DMS79 treated with DMSO at 0.1 percent for 48 hours (cell line): ENCODE data around the gene KRABD2.
"Not testable (repeated sequence)": the region's sequence is repeated elsewhere in the genome, so short reads cannot be mapped to it uniquely, and the experiment has no call there.

Experiments used
- DNase-seq: peaks from one replicate; lab custom pipeline; 2025; lab: John Stamatoyannopoulos, UW

The KRABD2 gene

GRCh38 chr17:8360751-8361150 is 15.8 kb downstream of the KRABD2 start:
- DNase-seq, result no peak

GRCh38 chr17:8360260-8360659 is 16.2 kb downstream of the KRABD2 start:
- DNase-seq, result no peak

- no peak for DNase-seq
Measured at GRCh38 chr17:8359769-8360168, 16.7 kb downstream of the KRABD2 start.

DNA sequence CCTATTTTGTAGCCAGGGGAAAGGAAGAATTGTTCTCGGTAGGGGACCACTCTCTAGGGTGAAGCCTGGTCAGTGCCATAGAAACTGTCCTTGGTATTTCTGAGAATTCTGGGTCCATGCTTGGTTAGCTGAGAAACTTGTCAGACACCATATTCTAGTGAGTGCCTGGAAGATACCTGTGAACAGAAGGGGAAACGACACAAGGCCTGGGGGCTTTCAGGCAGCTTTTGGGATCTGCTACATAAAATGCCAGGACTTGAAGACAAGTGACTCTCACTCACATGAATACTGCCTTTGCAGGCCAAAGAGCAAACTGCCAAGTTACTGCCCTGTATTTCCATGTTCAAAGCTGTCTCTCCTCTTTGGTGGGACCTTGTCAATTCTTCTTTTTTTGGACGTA is 18.6 kb downstream of the KRABD2 start:
- DNase-seq, result no peak

GRCh38 chr17:8354236-8354635 is 22.3 kb downstream of the KRABD2 start:
- no peak for DNase-seq

GRCh38 chr17:8353736-8354135 is 22.8 kb downstream of the KRABD2 start:
- no peak for DNase-seq

- no peak for DNase-seq
Measured at GRCh38 chr17:8350339-8350738, 26.2 kb downstream of the KRABD2 start.

DNA sequence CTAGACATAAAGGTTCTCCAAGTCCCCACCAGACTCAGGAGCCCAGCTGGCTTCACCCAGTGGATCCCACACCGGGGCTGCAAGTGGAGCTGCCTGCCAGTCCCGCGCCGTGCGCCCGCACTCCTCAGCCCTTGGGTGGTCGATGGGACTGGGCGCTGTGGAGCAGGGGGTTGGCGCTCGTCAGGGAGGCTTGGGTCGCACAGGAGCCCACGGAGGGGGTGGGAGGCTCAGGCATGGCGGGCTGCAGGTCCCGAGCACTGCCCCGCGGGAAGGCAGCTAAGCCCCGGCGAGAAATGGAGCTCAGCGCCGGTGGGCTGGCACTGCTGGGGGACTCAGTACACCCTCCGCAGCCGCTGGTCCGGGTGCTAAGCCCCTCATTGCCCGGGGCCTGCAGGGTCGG is 29.5 kb downstream of the KRABD2 start:
- not testable (repeated sequence) for DNase-seq

DNA sequence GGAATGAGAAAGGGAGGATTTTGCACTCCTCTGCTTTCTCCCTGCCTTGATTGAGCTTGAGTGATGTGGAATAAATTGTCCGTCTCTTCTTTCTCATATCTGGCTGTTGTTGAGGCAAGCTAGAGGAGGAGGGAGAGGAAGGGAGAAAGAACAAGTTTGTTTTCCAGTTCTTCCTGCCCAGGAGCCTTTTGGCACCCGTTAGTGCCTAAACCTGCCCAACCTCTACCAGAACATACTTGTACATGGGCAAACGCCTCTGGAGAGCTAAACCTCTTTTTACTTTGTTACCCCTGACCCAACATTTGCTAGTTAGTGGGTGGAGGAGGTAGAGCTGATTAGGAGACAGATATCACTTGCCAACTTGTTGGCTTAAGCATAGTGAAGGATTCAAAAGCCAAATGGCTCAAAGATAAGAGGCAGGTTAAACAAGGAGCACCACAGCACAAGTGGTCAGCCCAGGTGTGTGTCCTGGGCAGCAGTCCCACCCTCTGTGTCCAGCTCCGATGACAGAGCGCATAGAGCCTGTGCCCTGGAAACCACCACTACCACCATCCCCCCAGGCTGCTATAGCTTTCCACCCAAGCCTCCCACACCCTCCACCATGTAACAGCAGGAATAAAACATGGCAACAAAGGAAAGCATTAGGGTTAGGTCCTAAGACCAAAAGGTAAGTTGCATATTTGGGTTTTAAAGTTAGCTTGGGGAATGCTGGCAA is 30.4 kb downstream of the KRABD2 start:
- no peak for DNase-seq

DNA sequence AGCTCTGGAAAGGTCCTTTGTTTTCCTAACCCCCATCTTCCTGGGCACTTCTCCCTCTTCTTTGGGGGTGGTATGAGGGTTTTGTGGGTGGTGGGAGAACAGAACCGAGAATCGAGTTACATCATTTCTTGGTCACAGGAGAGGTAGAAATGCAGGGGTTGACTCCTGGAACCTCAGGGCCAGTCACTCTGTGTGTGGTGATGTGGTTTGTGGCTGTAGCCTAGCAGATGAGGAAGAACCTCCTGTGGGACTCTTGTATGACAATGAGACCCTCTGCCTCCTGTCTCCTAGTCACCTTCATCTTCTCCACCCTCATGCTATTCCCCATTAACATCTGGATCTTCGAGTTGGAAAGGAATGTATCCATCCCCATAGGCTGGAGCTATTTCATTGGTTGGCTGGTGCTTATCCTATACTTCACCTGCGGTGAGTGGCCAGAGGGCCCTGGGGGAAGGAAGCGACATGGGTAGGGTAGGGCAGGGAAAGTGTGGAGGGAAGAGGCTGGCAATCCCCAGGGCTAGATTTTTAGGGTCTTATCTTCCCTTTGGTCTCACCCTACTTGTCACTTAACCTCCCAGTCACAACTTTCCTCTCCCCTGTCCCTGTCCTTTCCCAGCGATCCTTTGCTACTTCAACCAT is 31.3 kb downstream of the KRABD2 start:
- DNase-seq, result no peak

DNA sequence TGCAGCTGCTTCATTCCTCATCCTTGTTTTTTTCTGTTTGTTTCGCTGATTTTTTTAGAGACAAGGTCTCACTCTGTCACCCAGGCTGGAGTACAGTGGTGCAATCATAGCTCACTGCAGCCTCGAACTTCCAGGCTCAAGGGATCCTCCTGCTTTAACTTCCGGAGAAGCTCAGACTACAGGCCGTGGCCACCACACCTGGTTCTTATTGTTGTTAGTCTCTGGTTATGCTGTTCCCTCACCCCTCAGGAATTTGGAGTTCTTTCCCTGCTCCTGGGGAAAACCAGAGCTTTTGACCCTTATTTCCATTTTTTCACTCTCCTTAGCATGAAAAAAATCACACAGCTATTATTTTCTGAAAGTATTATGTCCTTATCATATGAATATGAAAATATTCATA is 35.0 kb downstream of the KRABD2 start:
- DNase-seq, result no peak

DNA sequence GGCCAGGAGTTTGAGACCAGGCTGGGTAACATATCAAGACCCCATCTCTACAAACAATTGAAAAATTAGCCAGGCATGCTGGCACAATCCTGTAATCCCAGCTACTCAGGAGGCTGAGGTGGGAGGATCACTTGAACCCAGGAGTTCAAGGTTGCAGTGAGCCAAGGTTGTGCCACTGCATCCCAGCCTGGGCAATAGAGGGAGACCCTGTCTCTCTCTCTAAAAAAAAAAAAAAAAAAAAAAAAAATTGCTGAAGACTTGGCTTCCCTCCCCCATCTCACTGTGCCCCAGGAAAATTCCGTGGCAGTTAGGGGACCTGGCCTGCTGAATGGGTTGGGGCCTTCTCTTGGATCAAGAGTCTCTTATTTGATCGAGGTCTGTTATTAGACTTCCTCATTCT is 37.0 kb downstream of the KRABD2 start, which contains the start of gene ODF4:
Gene ODF4, plus strand, starts transcription at position 301 of the 400 bp plus-strand sequence. CDS start 212 bp downstream, outside the sequence.
- DNase-seq, result no peak

GRCh38 chr17:8338753-8339140 is 37.8 kb downstream of the KRABD2 start:
- DNase-seq, result no peak

DNA sequence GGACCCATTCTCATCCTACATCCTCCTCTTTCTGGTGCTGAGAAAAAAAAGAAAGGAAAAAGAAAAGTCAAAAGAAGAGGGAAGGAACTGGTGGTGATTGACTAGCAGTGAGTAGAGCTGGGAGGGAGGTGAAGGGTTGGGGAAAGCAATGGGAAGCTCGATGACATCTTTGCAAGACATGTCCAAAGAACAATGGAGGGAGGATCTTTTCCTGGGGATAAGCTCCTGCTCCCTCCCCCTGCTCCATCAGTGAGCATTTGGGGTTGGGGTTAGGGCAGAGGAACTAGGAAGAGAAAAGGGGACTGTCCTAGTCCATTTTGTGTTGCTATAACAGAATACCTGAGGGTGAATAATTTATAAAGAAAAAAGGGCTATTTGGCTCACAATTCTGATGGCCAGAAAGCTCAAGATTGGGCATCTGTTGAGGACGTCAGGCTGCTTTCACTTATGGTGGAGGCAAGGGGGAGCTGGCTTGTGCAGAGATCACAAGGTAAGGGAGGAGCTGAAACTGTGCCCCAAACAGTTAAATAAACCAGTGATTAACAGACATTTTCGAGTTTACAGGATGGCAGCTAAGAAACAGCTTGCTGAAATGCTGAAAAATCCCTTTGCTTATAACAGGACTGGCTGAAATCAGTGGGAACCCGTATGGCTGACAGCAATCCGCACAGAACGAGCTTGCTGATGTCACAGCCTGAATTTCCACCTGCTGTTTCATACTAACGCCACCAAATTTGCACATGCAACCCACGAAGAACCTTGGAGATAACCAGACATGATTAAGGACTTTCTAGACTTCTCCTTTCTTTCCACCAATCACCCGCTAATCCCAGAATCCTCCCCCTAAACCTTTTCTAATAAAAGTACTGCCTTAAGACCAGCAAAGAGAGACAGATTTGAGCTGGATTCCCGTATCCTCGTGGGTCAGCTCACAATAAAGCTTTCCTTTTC is 38.4 kb downstream of the KRABD2 start:
- DNase-seq, result no peak

DNA sequence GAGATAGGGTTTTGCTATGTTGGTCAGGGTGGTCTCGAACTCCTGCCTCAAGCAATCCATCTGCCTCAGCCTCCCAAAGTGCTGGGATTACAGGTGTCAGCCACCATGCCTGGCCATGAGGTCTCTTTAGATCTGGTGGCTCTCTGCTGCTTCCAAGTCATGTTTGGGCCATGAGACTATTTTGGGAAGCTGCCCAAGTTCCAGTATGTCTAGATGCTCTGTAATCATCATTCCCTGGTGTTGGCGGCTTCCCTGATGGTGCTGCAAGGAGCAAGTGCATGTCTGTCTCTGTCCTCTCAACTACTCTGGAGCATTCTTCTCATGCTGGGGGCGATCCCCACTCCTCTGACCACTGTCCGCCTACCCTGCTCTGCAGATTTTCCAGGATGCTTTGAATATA is 43.2 kb downstream of the KRABD2 start:
- DNase-seq, result no peak

DNA sequence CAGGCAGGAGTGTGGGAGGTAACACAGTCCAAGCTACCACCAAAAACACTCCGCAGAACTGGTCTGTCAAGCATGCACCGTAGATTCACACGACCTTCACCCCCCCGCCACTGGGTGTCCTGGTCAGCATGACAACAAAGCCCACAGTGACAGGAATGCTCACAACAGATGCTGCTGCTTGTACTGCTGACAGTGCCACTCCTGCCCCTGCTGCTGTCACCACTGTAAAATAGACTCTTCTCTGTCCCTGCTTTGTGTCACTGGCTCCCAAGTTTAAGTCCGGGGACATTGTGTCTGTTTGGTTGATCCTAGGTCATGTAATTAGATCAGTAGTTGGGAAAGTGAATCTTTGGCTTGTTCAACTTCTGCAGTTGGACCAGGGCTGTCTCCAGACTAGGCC is 43.8 kb downstream of the KRABD2 start:
- DNase-seq, result no peak

GRCh38 chr17:8332128-8332527 is 44.4 kb downstream of the KRABD2 start:
- no peak for DNase-seq

- DNase-seq, result no peak
Measured at GRCh38 chr17:8327303-8327649, 49.2 kb downstream of the KRABD2 start.
